ENCODE measurements around the gene FH. TPM values are rescaled to one million over a fixed set of nuclear protein-coding genes. Genes with fewer than 3 reads are reported as not detected.

The FH gene
- total RNA-seq, 6 experiments from 2014 or later: 95.0 to 126 (median 114) TPM

DNA sequence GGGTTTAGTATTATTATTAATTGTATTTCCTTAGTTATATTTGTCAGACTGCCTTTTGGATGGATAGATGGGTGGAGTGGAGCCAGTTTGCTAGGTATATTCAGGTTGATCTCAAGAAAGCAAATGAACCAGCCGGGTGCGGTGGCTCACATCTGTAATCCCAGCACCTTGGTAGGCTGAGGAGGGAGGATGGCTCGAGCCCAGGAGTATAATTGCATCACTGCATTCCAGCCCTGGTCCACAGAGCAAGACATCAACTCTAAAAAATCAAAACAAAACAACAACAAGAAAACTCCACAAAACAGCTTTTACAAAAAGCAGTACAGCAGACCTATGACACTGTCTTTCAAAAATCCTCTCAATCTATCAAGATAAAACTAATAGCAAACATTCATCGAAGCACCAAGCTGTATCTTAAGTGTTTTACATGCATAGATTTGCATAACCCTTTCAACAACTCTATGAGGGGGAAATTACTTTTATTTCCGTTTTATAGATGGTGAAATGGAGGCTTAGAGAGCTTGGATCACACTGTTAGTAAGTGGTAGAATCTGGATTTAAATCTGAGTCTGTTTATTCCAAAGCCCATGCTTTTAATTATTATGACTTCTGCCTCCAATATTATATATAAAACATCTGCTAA is 38.1 kb upstream of the FH start:
- H3K27ac ChIP-seq: peak overlapping the region in 2 of 3 donors; percentile 57 to 70
- H3K4me3 ChIP-seq: no peak overlapping the region
- DNase-seq: peak in 2 of 3 donors; percentile 54 to 57
- 25% methylated on average over 5 of the region's 5 CpGs for WGBS (ENCODE audit: insufficient coverage, low coverage, low lambda C conversion rate, missing lambda C conversion rate)
- H3K36me3 ChIP-seq: peaks cover 0 to 6% (median 0%) of the 10 kb centered on the region in 4 donors
- no peaks in the 10 kb centered on the region for H3K27me3 ChIP-seq
- intact Hi-C loops (cut with DNase I): no loop called here
- ATAC-seq: peak; percentile 49 to 63 (median 56)
- peaks cover 0 to 37% (median 13%) of the 10 kb centered on the region in 4 donors for H3K4me1 ChIP-seq
- H3K9me3 ChIP-seq: no peaks in the 10 kb centered on the region
- TF ChIP-seq, protein P1, sequence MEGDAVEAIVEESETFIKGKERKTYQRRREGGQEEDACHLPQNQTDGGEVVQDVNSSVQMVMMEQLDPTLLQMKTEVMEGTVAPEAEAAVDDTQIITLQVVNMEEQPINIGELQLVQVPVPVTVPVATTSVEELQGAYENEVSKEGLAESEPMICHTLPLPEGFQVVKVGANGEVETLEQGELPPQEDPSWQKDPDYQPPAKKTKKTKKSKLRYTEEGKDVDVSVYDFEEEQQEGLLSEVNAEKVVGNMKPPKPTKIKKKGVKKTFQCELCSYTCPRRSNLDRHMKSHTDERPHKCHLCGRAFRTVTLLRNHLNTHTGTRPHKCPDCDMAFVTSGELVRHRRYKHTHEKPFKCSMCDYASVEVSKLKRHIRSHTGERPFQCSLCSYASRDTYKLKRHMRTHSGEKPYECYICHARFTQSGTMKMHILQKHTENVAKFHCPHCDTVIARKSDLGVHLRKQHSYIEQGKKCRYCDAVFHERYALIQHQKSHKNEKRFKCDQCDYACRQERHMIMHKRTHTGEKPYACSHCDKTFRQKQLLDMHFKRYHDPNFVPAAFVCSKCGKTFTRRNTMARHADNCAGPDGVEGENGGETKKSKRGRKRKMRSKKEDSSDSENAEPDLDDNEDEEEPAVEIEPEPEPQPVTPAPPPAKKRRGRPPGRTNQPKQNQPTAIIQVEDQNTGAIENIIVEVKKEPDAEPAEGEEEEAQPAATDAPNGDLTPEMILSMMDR (IDR thresholded peaks at IDR 0.05): no peak
- TF ChIP-seq POLR2A (IDR thresholded peaks at IDR 0.05): no peak

DNA sequence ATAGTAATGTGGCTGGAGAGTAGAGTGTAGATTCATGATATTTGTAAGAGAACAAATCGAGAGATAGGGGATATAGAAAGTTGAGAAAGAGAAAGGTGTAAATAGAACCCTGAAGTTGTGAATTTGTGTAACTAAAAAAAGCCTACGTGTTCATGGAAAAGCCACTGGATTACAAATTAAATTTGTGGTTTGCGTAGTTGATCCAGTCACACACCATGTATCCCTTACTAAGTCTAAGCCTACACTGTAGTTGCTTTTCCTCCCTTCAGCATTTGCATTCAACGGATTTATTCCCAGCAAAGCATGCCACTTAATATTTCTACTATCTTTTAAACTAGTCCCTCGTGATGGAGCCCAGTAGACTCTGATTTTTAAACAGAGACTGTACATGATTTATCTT is 37.5 kb upstream of the FH start:
- intact Hi-C loops (cut with DNase I): no loop called here
- no peak for ATAC-seq
- 84% methylated on average over 4 of the region's 5 CpGs for WGBS (ENCODE audit: insufficient coverage, low coverage, low lambda C conversion rate, missing lambda C conversion rate)

DNA sequence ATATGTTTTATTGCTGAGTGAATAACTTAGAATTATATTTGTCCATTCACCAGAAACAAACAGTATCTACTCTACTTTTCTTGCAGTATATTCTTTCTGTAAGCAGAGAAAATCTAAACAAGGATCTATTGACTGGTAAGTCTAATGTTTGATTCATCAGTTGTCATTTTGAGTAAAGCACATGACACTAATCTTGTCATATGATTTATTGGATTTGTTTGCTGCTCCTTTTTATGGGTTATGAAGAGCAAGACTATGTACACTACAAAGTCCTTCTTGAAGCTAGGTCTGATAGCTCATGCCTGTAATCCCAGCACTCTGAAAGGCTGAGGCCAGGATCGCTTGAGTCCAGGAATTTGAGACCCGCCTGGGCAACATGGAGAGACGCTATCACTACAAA is 36.0 kb upstream of the FH start:
- Histone ChIP-seq H3K4me1 (peaks cover 0 to 28% (median 10%) of the 10 kb centered on the region in 4 donors), H3K27ac (no peak overlapping the region), H3K27me3 (no peaks in the 10 kb centered on the region), H3K9me3 (no peaks in the 10 kb centered on the region), H3K4me3 (no peak overlapping the region), H3K36me3 (peaks cover 0 to 14% (median 6%) of the 10 kb centered on the region in 4 donors)
- 100% methylated on average over 2 of the region's 3 CpGs for whole genome bisulfite sequencing (ENCODE audit: insufficient coverage, low coverage, low lambda C conversion rate, missing lambda C conversion rate)
- intact Hi-C loops (cut with DNase I): no loop called here
- DNase-seq: no peak
- ATAC-seq: no peak
- no peak for TF ChIP-seq POLR2A (IDR thresholded peaks at IDR 0.05)
- TF ChIP-seq, protein P1 (IDR thresholded peaks at IDR 0.05): no peak

More for the DNA sequence above, 37.5 kb upstream of the FH start:
- peak overlapping the region in 1 of 3 donors; percentile 70 for H3K27ac ChIP-seq
- no peak for DNase-seq
- TF ChIP-seq, protein P1 (IDR thresholded peaks at IDR 0.05): no peak
- TF ChIP-seq POLR2A (IDR thresholded peaks at IDR 0.05): no peak
- H3K9me3 ChIP-seq: no peaks in the 10 kb centered on the region
- H3K4me3 ChIP-seq: no peak overlapping the region
- H3K4me1 ChIP-seq: peaks cover 0 to 37% (median 13%) of the 10 kb centered on the region in 4 donors
- H3K27me3 ChIP-seq: no peaks in the 10 kb centered on the region
- peaks cover 0 to 6% (median 0%) of the 10 kb centered on the region in 4 donors for H3K36me3 ChIP-seq

DNA sequence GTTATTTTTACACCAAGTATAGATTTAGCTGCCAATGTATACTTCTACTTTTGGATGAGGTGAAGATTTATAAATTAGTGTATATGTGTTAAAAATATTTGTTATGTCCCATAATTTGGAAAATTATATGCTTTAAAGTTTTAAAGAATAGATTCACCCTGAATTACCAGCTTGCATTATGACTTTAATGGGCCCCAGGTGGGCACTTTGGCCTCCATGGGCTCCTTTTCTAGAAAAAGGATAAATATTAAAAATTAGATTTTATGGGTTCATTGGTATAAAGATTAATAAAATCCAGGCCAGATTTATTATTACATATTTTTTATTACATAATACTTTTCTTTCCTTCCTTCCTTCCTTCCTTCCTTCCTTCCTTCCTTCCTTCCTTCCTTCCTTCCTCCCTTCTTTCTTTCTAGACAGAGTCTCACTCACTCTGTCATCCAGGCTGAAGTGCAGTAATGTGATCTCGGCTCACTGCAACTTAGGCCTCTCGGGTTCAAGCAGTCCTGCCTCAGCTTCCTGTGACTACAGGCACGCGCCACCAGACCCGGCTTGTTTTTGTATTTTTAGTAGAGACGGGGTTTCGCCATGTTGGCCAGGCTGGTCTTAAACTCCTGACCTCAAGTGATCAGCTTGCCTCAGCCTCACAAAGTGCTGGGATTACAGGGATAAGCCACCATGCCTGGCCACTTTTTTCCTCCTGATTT is 34.5 kb upstream of the FH start:
- no peak for DNase-seq
- H3K4me3 ChIP-seq: no peak overlapping the region
- no peaks in the 10 kb centered on the region for H3K9me3 ChIP-seq
- no peak overlapping the region for H3K27ac ChIP-seq
- peaks cover 0 to 15% (median 7%) of the 10 kb centered on the region in 4 donors for H3K4me1 ChIP-seq
- TF ChIP-seq, protein P1 (IDR thresholded peaks at IDR 0.05): no peak
- no peak for TF ChIP-seq POLR2A (IDR thresholded peaks at IDR 0.05)
- intact Hi-C loops (cut with DNase I): no loop called here
- peaks cover 0 to 14% (median 6%) of the 10 kb centered on the region in 4 donors for H3K36me3 ChIP-seq
- 89% methylated on average over 7 of the region's 7 CpGs for WGBS (ENCODE audit: insufficient coverage, low coverage, low lambda C conversion rate, missing lambda C conversion rate)
- H3K27me3 ChIP-seq: no peaks in the 10 kb centered on the region
- no peak for ATAC-seq

All from right lobe of liver (tissue), 6 donors.